B cell (primary cell): Measurements from ENCODE around the gene NSUN5. TPM values are rescaled to one million over a fixed set of nuclear protein-coding genes. Genes with fewer than 3 reads are reported as not detected.

Experiments used
- ATAC-seq: fragments of 200-7000 bp; cut with Tn5 transposase; one replicate; pipeline ENCODE4 v1.10.0; 2021; ENCODE audit warnings: low read depth, mild to moderate bottlenecking, moderate number of reproducible peaks, moderate library complexity
- CTCF ChIA-PET: fragments of 350-600 bp; sonication (Branson Sonifier 250); formaldehyde crosslinking; loops from one replicate; lab custom pipeline; 2021; ENCODE audit warnings: antibody characterized with exemption, inconsistent platforms; lab: Charles Lee
- POLR2A ChIA-PET: fragments of 350-600 bp; sonication (Branson Sonifier 250); formaldehyde crosslinking; loops from one replicate; lab custom pipeline; 2021; ENCODE audit warnings: antibody characterized with exemption; lab: Charles Lee
- DNase-seq: peaks from one replicate; pipeline ENCODE4 v3.0.0; 2013
- H2AFZ ChIP-seq: 2 replicates; pipeline ENCODE4 v1.6.1; 2012; ENCODE audit warnings: mild to moderate bottlenecking, low read depth, low read length; ENCODE audit not compliant: insufficient read depth, poor library complexity, severe bottlenecking
- H3K27ac ChIP-seq, 2 donors: 1 replicate in 1 of 2; 2 replicates in 1 of 2; pipeline ENCODE4 v1.5.1; 2012 to 2013; ENCODE audit warnings: low read length in 2 of 2, mild to moderate bottlenecking in 2 of 2, moderate library complexity in 1 of 2
- H3K27me3 ChIP-seq, 4 experiments: fragments of 200-600 bp in 1 of 4; sonication (generic) in 1 of 4; replicated peaks in 1 of 4; 1 replicate in 2 of 4; 2 replicates in 2 of 4; pipeline versions ENCODE4 v1.6.1 to v1.7.0; 2013 to 2016; ENCODE audit warnings: low read length in 3 of 4, mild to moderate bottlenecking in 2 of 4, mixed read lengths in 1 of 4, moderate library complexity in 1 of 4; ENCODE audit not compliant: insufficient read depth in 4 of 4, control insufficient read depth in 3 of 4; ENCODE audit errors: control extremely low read depth in 1 of 4
- H3K36me3 ChIP-seq, 2 experiments: replicated peaks in 1 of 2; 1 replicate in 1 of 2; 2 replicates in 1 of 2; pipeline versions ENCODE4 v1.6.1 to v1.7.1; 2013; ENCODE audit warnings: low read length in 1 of 2; ENCODE audit not compliant: insufficient read depth in 2 of 2, control insufficient read depth in 1 of 2; ENCODE audit errors: control extremely low read depth in 1 of 2, extremely low read depth in 1 of 2
- H3K4me1 ChIP-seq, 2 donors: fragments of 200-600 bp in 1 of 2; sonication (generic) in 1 of 2; 1 replicate in 1 of 2; 2 replicates in 1 of 2; pipeline versions ENCODE4 v1.5.1 to v1.6.1; 2013 to 2017; ENCODE audit warnings: low read length in 2 of 2; ENCODE audit not compliant: control insufficient read depth in 2 of 2, insufficient read depth in 2 of 2
- H3K4me2 ChIP-seq: replicated peaks from 2 replicates; pipeline ENCODE3; 2012; ENCODE audit warnings: mild to moderate bottlenecking, low read depth, low read length; ENCODE audit not compliant: poor library complexity, severe bottlenecking
- H3K4me3 ChIP-seq, 5 experiments: fragments of 200-600 bp in 1 of 5; sonication (generic) in 1 of 5; 1 replicate in 3 of 5; 2 replicates in 2 of 5; pipeline versions ENCODE4 v1.5.1 to v1.7.0; 2011 to 2016; ENCODE audit warnings: low read length in 4 of 5, mild to moderate bottlenecking in 4 of 5, low read depth in 2 of 5, control low read depth in 1 of 5, moderate library complexity in 1 of 5; ENCODE audit not compliant: insufficient read depth in 1 of 5; ENCODE audit errors: control extremely low read depth in 1 of 5, extremely low read depth in 1 of 5
- H3K79me2 ChIP-seq: fragments of 200-600 bp; sonication (generic); one replicate; pipeline ENCODE4 v1.6.0; 2016; ENCODE audit warnings: low read length; ENCODE audit not compliant: control insufficient read depth, insufficient read depth
- H3K9ac ChIP-seq: fragments of 200-600 bp; sonication (generic); 2 replicates; pipeline ENCODE4 v1.6.1; 2017; ENCODE audit warnings: mild to moderate bottlenecking, low read length, moderate library complexity
- H3K9me3 ChIP-seq, 3 donors: one replicate each; pipeline versions ENCODE4 v1.6.1 to v1.7.1; 2013; ENCODE audit warnings: low read length in 2 of 3; ENCODE audit not compliant: control insufficient read depth in 2 of 3, insufficient read depth in 1 of 3; ENCODE audit errors: control extremely low read depth in 1 of 3
- H4K20me1 ChIP-seq: 2 replicates; pipeline ENCODE4 v1.6.0; 2012; ENCODE audit warnings: mild to moderate bottlenecking, low read length; ENCODE audit not compliant: insufficient read depth, control insufficient read depth, poor library complexity, severe bottlenecking
- H3K27ac Mint-ChIP-seq: one replicate; pipeline ENCODE4 v1.8.0; 2021; ENCODE audit warnings: mixed read lengths
- H3K27me3 Mint-ChIP-seq: one replicate; pipeline ENCODE4 v1.8.0; 2021; ENCODE audit warnings: mixed read lengths
- H3K4me1 Mint-ChIP-seq: one replicate; pipeline ENCODE4 v1.8.0; 2021; ENCODE audit warnings: mixed read lengths
- H3K4me3 Mint-ChIP-seq: one replicate; pipeline ENCODE4 v1.8.0; 2021; ENCODE audit warnings: mixed read lengths
- H3K9me3 Mint-ChIP-seq: one replicate; pipeline ENCODE4 v1.8.0; 2022; ENCODE audit warnings: mixed read lengths; ENCODE audit not compliant: insufficient read depth
- EZH2 ChIP-seq: IDR thresholded peaks from 2 replicates; pipeline ENCODE4 v1.6.1; 2012; ENCODE audit warnings: borderline replicate concordance, low read depth, mild to moderate bottlenecking, moderate library complexity, low read length; ENCODE audit not compliant: insufficient read depth, poor library complexity, severe bottlenecking
- WGBS: methylation state at CpG from one replicate; pipeline ENCODE4 v1.1.5; 2013; ENCODE audit warnings: missing lambda C conversion rate; ENCODE audit not compliant: insufficient coverage; 5-methylcytosine and 5-hydroxymethylcytosine counted together
- intact Hi-C: fragments of 100-400 bp; cut with micrococcal nuclease; formaldehyde crosslinking; loops from one replicate; pipeline ENCODE4 v1.10.0; 2022
- polyA plus RNA-seq: library from polyadenylated mRNA; depleted of rRNA; stranded (reverse); fragments of >200 nt; gene quantifications from 2 replicates; pipeline ENCODE4 v1.2.3, GENCODE V29; 2012
- total RNA-seq, 2 donors: library from RNA; stranded (reverse); fragments of 120-200 nt in 1 of 2; gene quantifications; 1 replicate in 1 of 2; 2 replicates in 1 of 2; pipeline versions ENCODE4 v1.2.3 to v1.2.4, GENCODE V29; 2013 to 2022
- TF ChIP-seq, protein P1 (sequence below): fragments of 200-600 bp; IDR thresholded peaks from one replicate; pipeline ENCODE4 v1.8.0; 2022; ENCODE audit warnings: antibody characterized with exemption, mild to moderate bottlenecking

The NSUN5 gene
- total and polyA plus RNA-seq, 2 donors (not counting 1 experiment from before 2014, with no cell fraction given) = 67.1 to 98.0 TPM

DNA sequence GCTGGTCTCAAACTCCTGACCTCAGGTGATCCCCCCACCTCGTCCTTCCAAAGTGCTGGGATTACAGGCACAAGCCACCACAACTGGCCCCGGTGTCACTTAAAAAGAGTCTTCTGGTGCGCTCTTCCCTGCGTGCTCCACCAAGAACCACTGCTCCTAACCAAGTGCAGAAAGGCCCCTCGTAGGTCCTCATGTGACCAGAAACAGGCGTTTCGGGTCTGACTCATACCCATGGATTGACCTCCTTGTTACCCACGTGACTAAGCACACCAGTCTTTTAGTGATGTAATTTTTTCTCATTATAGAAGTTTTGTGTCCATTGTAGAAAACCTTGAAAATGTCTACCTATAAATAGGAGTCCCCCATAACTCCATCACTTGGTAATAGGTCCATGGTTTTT is 33.3 kb upstream of the NSUN5 start:
- no peaks in the 10 kb centered on the region for H3K9me3 ChIP-seq
- no peaks in the 10 kb centered on the region for H3K79me2 ChIP-seq
- H3K4me1 ChIP-seq = no peaks in the 10 kb centered on the region
- H3K4me2 ChIP-seq = no peak overlapping the region
- no peak overlapping the region for H3K27ac ChIP-seq
- no peak overlapping the region for H3K27ac Mint-ChIP-seq
- DNase-seq = no peak
- no peak overlapping the region for H3K9ac ChIP-seq
- no peaks in the 10 kb centered on the region for H4K20me1 ChIP-seq
- H3K4me3 ChIP-seq = no peak overlapping the region
- POLR2A ChIA-PET = no interaction called here
- peaks cover 0 to 5% (median 0%) of the 10 kb centered on the region in 4 experiments for H3K27me3 ChIP-seq
- no peak overlapping the region for H3K4me3 Mint-ChIP-seq
- TF ChIP-seq EZH2 = no peak
- TF ChIP-seq, protein P1, sequence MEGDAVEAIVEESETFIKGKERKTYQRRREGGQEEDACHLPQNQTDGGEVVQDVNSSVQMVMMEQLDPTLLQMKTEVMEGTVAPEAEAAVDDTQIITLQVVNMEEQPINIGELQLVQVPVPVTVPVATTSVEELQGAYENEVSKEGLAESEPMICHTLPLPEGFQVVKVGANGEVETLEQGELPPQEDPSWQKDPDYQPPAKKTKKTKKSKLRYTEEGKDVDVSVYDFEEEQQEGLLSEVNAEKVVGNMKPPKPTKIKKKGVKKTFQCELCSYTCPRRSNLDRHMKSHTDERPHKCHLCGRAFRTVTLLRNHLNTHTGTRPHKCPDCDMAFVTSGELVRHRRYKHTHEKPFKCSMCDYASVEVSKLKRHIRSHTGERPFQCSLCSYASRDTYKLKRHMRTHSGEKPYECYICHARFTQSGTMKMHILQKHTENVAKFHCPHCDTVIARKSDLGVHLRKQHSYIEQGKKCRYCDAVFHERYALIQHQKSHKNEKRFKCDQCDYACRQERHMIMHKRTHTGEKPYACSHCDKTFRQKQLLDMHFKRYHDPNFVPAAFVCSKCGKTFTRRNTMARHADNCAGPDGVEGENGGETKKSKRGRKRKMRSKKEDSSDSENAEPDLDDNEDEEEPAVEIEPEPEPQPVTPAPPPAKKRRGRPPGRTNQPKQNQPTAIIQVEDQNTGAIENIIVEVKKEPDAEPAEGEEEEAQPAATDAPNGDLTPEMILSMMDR = no peak
- 84% methylated on average over 5 of the region's 8 CpGs for WGBS
- no peak overlapping the region for H2AFZ ChIP-seq
- intact Hi-C loops = no loop called here
- ATAC-seq = no peak
- peaks cover 4% of the 10 kb centered on the region for H3K4me1 Mint-ChIP-seq
- peaks cover 25% of the 10 kb centered on the region for H3K27me3 Mint-ChIP-seq
- no peaks in the 10 kb centered on the region for H3K36me3 ChIP-seq
- H3K9me3 Mint-ChIP-seq = no peaks in the 10 kb centered on the region
- CTCF ChIA-PET = no interaction called here

DNA sequence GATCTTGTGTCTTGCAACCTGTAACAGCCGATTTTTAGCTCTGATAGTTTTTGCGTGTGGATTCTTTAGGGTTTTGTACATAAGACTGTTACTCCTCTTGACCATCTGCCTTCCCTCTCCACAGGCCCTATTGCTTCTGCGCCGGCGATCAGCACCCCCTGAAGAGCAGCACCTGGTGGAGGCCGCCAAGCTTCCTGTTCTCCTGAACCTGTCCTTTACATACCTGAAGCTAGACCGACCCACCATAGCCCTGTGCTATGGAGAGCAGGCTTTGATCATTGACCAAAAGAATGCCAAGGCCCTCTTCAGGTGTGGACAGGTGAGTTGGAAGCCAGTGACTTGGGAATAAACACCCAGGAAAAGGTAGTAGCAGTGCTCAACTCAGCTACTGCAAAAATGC is 31.9 kb upstream of the NSUN5 start:
- Histone ChIP-seq H3K4me1 (no peaks in the 10 kb centered on the region), H3K27me3 (peaks cover 0 to 5% (median 0%) of the 10 kb centered on the region in 4 experiments), H3K4me2 (no peak overlapping the region), H3K27ac (no peak overlapping the region), H3K4me3 (no peak overlapping the region), H3K36me3 (no peaks in the 10 kb centered on the region), H3K79me2 (no peaks in the 10 kb centered on the region), H2AFZ (no peak overlapping the region), H3K9me3 (no peaks in the 10 kb centered on the region), H3K9ac (no peak overlapping the region), H4K20me1 (no peaks in the 10 kb centered on the region)
- Mint-ChIP-seq H3K27ac (no peak overlapping the region), H3K4me1 (peaks cover 4% of the 10 kb centered on the region), H3K27me3 (peaks cover 20% of the 10 kb centered on the region), H3K4me3 (no peak overlapping the region), H3K9me3 (no peaks in the 10 kb centered on the region)
- WGBS = 74% methylated on average over 4 of the region's 7 CpGs
- TF ChIP-seq, protein P1 = no peak
- TF ChIP-seq EZH2 = no peak
- DNase-seq = no peak
- CTCF ChIA-PET = interaction anchor here (0.8 kb wide), 1 partner anchor 111 kb away, joined by 5 read pairs; no protein-coding TSS in a partner anchor
- intact Hi-C loops = no loop called here
- no peak for ATAC-seq
- POLR2A ChIA-PET = interaction anchor here (0.7 kb wide), 1 partner anchor 19 kb away, joined by 6 read pairs; no protein-coding TSS in a partner anchor
